Measurements from ENCODE around the gene PDCD7.

The PDCD7 gene

GRCh38 chr15:65067645-65068402 lies 65.8 kb downstream of the PDCD7 start, which contains the start of gene RASL12:
TSS of gene RASL12 (minus strand) at chr15:65067991. CDS start at chr15:65067835, 156 bp downstream.
- H3K4me1 ChIP-seq (ENCODE audit: insufficient read depth, poor library complexity, severe bottlenecking) = no peaks in the 10 kb centered on the region
- ATAC-seq (ENCODE audit: low read depth) (0 out of 3 replicates have a peak, but pooled peaks have one; percentile 17), DNase-seq (ENCODE audit: low spot score) (peak; percentile 69)
- H3K27me3 ChIP-seq (ENCODE audit: insufficient read depth, poor library complexity, severe bottlenecking) = peaks cover 30% of the 10 kb centered on the region
- no peak within 1 kb of the TSS for H3K27ac ChIP-seq (ENCODE audit: poor library complexity, severe bottlenecking)
- TF ChIP-seq CTCF (IDR thresholded peaks at IDR 0.05; ENCODE audit: poor library complexity, severe bottlenecking) = no peak
- no peaks in the 10 kb centered on the region for H3K9me3 ChIP-seq (ENCODE audit: severe bottlenecking)
- no peak within 1 kb of the TSS for H3K4me3 ChIP-seq (ENCODE audit: severe bottlenecking)
- H3K36me3 ChIP-seq (ENCODE audit: low read depth) = no peaks in the 10 kb centered on the region

All from RWPE2 (cell line).